Activated T-helper 1 cell treated with Interleukin-2 at 50 U/mL for 16 hours (primary cell): Measurements from ENCODE around the gene ADAMTS17.

Source experiments
- DNase-seq: peaks from one replicate; pipeline ENCODE4 v3.0.0-alpha.2; 2020; ENCODE audit warnings: low read depth

Gene ADAMTS17

GRCh38 chr15:100029868-100030479 is 311.8 kb downstream of the ADAMTS17 start:
- DNase-seq = no peak

GRCh38 chr15:100029045-100029444 is 312.7 kb downstream of the ADAMTS17 start:
- no peak for DNase-seq

GRCh38 chr15:100026041-100026440 is 315.7 kb downstream of the ADAMTS17 start:
- DNase-seq = no peak

- DNase-seq = no peak
Measured at GRCh38 chr15:100022806-100023205, 319.0 kb downstream of the ADAMTS17 start.

GRCh38 chr15:100022391-100022790 is 319.4 kb downstream of the ADAMTS17 start:
- no peak for DNase-seq

- DNase-seq = no peak
Measured at GRCh38 chr15:100021653-100022052, 320.1 kb downstream of the ADAMTS17 start.

GRCh38 chr15:100020614-100021013 is 321.2 kb downstream of the ADAMTS17 start:
- no peak for DNase-seq

- no peak for DNase-seq
Measured at GRCh38 chr15:100020189-100020588, 321.6 kb downstream of the ADAMTS17 start.

GRCh38 chr15:100019601-100020000 is 322.2 kb downstream of the ADAMTS17 start:
- DNase-seq = no peak

- DNase-seq = no peak
Measured at GRCh38 chr15:100018191-100018590, 323.6 kb downstream of the ADAMTS17 start.

- DNase-seq = no peak
Measured at GRCh38 chr15:100017140-100017539, 324.6 kb downstream of the ADAMTS17 start.

- DNase-seq = no peak
Measured at GRCh38 chr15:100016632-100017031, 325.1 kb downstream of the ADAMTS17 start.

GRCh38 chr15:100011235-100011634 is 330.5 kb downstream of the ADAMTS17 start:
- no peak for DNase-seq

- no peak for DNase-seq
Measured at GRCh38 chr15:100009372-100009771, 332.4 kb downstream of the ADAMTS17 start.

GRCh38 chr15:100008258-100008657 is 333.5 kb downstream of the ADAMTS17 start:
- no peak for DNase-seq

GRCh38 chr15:100007609-100008008 is 334.2 kb downstream of the ADAMTS17 start:
- DNase-seq = no peak

GRCh38 chr15:100005715-100006114 is 336.1 kb downstream of the ADAMTS17 start:
- DNase-seq = no peak

- no peak for DNase-seq
Measured at GRCh38 chr15:100005013-100005412, 336.8 kb downstream of the ADAMTS17 start.

GRCh38 chr15:100002787-100003536 is 338.8 kb downstream of the ADAMTS17 start:
- no peak for DNase-seq

- DNase-seq = no peak
Measured at GRCh38 chr15:100002086-100002620, 339.6 kb downstream of the ADAMTS17 start.

- no peak for DNase-seq
Measured at GRCh38 chr15:100001405-100001804, 340.4 kb downstream of the ADAMTS17 start.

GRCh38 chr15:99999282-100000070 is 342.3 kb downstream of the ADAMTS17 start:
- DNase-seq = no peak

GRCh38 chr15:99998661-99999101 is 343.1 kb downstream of the ADAMTS17 start:
- no peak for DNase-seq
